ENCODE results near the gene SLC9A6. TPM values are rescaled to one million over a fixed set of nuclear protein-coding genes. Genes with fewer than 3 reads are reported as not detected.
"Not testable (repeated sequence)": the region's sequence is repeated elsewhere in the genome, so short reads cannot be mapped to it uniquely, and the experiment has no call there.

The SLC9A6 gene
- total and polyA plus RNA-seq, 2 of the 13 experiments (the other 11 are each of a cell fraction or from before 2014, with no cell fraction given), result 3.9 to 8.0 TPM

- Histone ChIP-seq H3K4me2 (ENCODE audit: low read depth, low read length) (no peak overlapping the region), H3K4me1 (ENCODE audit: insufficient read depth, low read length) (no peaks in the 10 kb centered on the region), H2AFZ (ENCODE audit: low read length) (no peak overlapping the region), H3K27me3 (ENCODE audit: control insufficient read depth in 1 of 2, insufficient read depth in 2 of 2, low read length in 2 of 2) (no peaks in the 10 kb centered on the region), H3K4me3 (replicated peaks in 1 of 3; ENCODE audit: insufficient read depth in 1 of 3, low read depth in 2 of 3, low read length in 3 of 3) (no peak overlapping the region), H3K9me3 (ENCODE audit: low read length) (no peaks in the 10 kb centered on the region), H4K20me1 (ENCODE audit: insufficient read depth, low read length) (no peaks in the 10 kb centered on the region), H3K36me3 (replicated peaks in 1 of 2; ENCODE audit: control insufficient read depth in 1 of 2, insufficient read depth in 2 of 2, low read length in 2 of 2) (no peaks in the 10 kb centered on the region), H3K9ac (ENCODE audit: insufficient read depth, low read depth, low read length) (no peak overlapping the region), H3K79me2 (ENCODE audit: insufficient read depth, low read length) (no peaks in the 10 kb centered on the region), H3K27ac (ENCODE audit: extremely low read length, insufficient read depth, low read length) (no peak overlapping the region)
- in situ Hi-C loops (cut with HindIII; ENCODE audit: extremely low pct_ligation_motif_present, low pct_unique_long_range_greater_than_20kb) (no loop called here), intact Hi-C loops (cut with micrococcal nuclease; ENCODE audit: unreplicated experiment) (no loop called here)
- no TSS peak for BruUV-seq (replicated peaks)
- CTCF ChIA-PET (ENCODE audit: low intra/inter-chr PET ratio, low total read pairs), result no interaction called here
- no peak for TF ChIP-seq ZNF276 (CRISPR knock-in tag; IDR thresholded peaks at IDR 0.05; ENCODE audit: low read depth)
- TF ChIP-seq TP53 (CRISPR knock-in tag; conservative IDR thresholded peaks at IDR 0.05), result no peak
- ATAC-seq (no peak), DNase-seq (ENCODE audit: low spot score) (no peak), FAIRE-seq (no peak)
- POLR2A ChIA-PET, result no interaction called here
Measured at GRCh38 chrX:136080766-136081165, 95.5 kb downstream of the SLC9A6 start.

GRCh38 chrX:136086521-136086920 lies 101.3 kb downstream of the SLC9A6 start:
- intact Hi-C loops (cut with micrococcal nuclease; ENCODE audit: unreplicated experiment) (no loop called here), in situ Hi-C loops (cut with HindIII; ENCODE audit: extremely low pct_ligation_motif_present, low pct_unique_long_range_greater_than_20kb) (no loop called here)
- Histone ChIP-seq H3K27me3 (ENCODE audit: control insufficient read depth in 1 of 2, insufficient read depth in 2 of 2, low read length in 2 of 2) (no peaks in the 10 kb centered on the region), H3K9ac (ENCODE audit: insufficient read depth, low read depth, low read length) (no peak overlapping the region), H3K27ac (ENCODE audit: extremely low read length, insufficient read depth, low read length) (no peak overlapping the region), H3K36me3 (replicated peaks in 1 of 2; ENCODE audit: control insufficient read depth in 1 of 2, insufficient read depth in 2 of 2, low read length in 2 of 2) (no peaks in the 10 kb centered on the region), H3K9me3 (ENCODE audit: low read length) (no peaks in the 10 kb centered on the region), H3K4me1 (ENCODE audit: insufficient read depth, low read length) (no peaks in the 10 kb centered on the region), H2AFZ (ENCODE audit: low read length) (no peak overlapping the region), H3K4me2 (ENCODE audit: low read depth, low read length) (no peak overlapping the region), H3K4me3 (replicated peaks in 1 of 3; ENCODE audit: insufficient read depth in 1 of 3, low read depth in 2 of 3, low read length in 3 of 3) (no peak overlapping the region), H4K20me1 (ENCODE audit: insufficient read depth, low read length) (no peaks in the 10 kb centered on the region), H3K79me2 (ENCODE audit: insufficient read depth, low read length) (no peaks in the 10 kb centered on the region)
- ChIA-PET CTCF (ENCODE audit: low intra/inter-chr PET ratio, low total read pairs) (no interaction called here), POLR2A (no interaction called here)
- FAIRE-seq (no peak), DNase-seq (ENCODE audit: low spot score) (no peak), ATAC-seq (no peak)
- 7% methylated on average over 2 of the region's 2 CpGs for WGBS (ENCODE audit: low lambda C conversion rate)
- TF ChIP-seq STAG1 (CRISPR knock-in tag; IDR thresholded peaks at IDR 0.05), result no peak
- TF ChIP-seq EZH2 (conservative IDR thresholded peaks at IDR 0.05; ENCODE audit: low read depth, low read length), result no peak
- TF ChIP-seq ZSCAN12 (CRISPR knock-in tag; IDR thresholded peaks at IDR 0.05), result no peak
- TF ChIP-seq TBP (CRISPR knock-in tag; IDR thresholded peaks at IDR 0.05), result no peak
- TF ChIP-seq ZNF616 (CRISPR knock-in tag; IDR thresholded peaks at IDR 0.05; ENCODE audit: low read depth), result no peak
- TF ChIP-seq CHD2 (IDR thresholded peaks at IDR 0.05; ENCODE audit: low read depth, low read length), result no peak
- no TSS peak for BruUV-seq (replicated peaks)

GRCh38 chrX:136091898-136092297 lies 106.7 kb downstream of the SLC9A6 start:
- CTCF ChIA-PET (ENCODE audit: low intra/inter-chr PET ratio, low total read pairs); H3K36me3 ChIP-seq (replicated peaks in 1 of 2; ENCODE audit: control insufficient read depth in 1 of 2, insufficient read depth in 2 of 2, low read length in 2 of 2); H4K20me1 ChIP-seq (ENCODE audit: insufficient read depth, low read length); H3K79me2 ChIP-seq (ENCODE audit: insufficient read depth, low read length); DNase-seq (ENCODE audit: low spot score); in situ Hi-C loops (cut with HindIII; ENCODE audit: extremely low pct_ligation_motif_present, low pct_unique_long_range_greater_than_20kb); H3K9me3 ChIP-seq (ENCODE audit: low read length); H3K27me3 ChIP-seq (ENCODE audit: control insufficient read depth in 1 of 2, insufficient read depth in 2 of 2, low read length in 2 of 2); H3K4me1 ChIP-seq (ENCODE audit: insufficient read depth, low read length); H2AFZ ChIP-seq (ENCODE audit: low read length); POLR2A ChIA-PET; ATAC-seq; H3K9ac ChIP-seq (ENCODE audit: insufficient read depth, low read depth, low read length); intact Hi-C loops (cut with micrococcal nuclease; ENCODE audit: unreplicated experiment); FAIRE-seq; BruUV-seq (replicated peaks); H3K27ac ChIP-seq (ENCODE audit: extremely low read length, insufficient read depth, low read length); H3K4me3 ChIP-seq (replicated peaks in 1 of 3; ENCODE audit: insufficient read depth in 1 of 3, low read depth in 2 of 3, low read length in 3 of 3); H3K4me2 ChIP-seq (ENCODE audit: low read depth, low read length): not testable (repeated sequence)
- WGBS (ENCODE audit: low lambda C conversion rate), result 71% methylated on average over 4 of the region's 6 CpGs
